Left lobe of liver (tissue), 2 donors: ENCODE measurements around the gene YY1AP1. TPM values are rescaled to one million over a fixed set of nuclear protein-coding genes. Genes with fewer than 3 reads are reported as not detected.
"Not testable (repeated sequence)": the region's sequence is repeated elsewhere in the genome, so short reads cannot be mapped to it uniquely, and the experiment has no call there.

Source experiments
- ATAC-seq: fragments of 200-7000 bp; cut with Tn5 transposase; one replicate; pipeline ENCODE4 v1.9.1; 2020; ENCODE audit warnings: mild to moderate bottlenecking, moderate library complexity
- DNase-seq: peaks from one replicate; pipeline ENCODE4 v3.0.0-alpha.2; 2020; ENCODE audit warnings: low spot score
- total RNA-seq: library from RNA; stranded (reverse); gene quantifications from one replicate; pipeline ENCODE4 v1.2.1, GENCODE V29; 2021
- donor health status: DM: no; HTN: no; CAD: no; lungs with moderate emphysema.
- donor health status: DM: no; HTN: yes; CAD: no.

The YY1AP1 gene
- total RNA-seq, 1 donor from 2014 or later, result 20.4 TPM

- no peak for ATAC-seq
Measured at GRCh38 chr1:155697046-155697445, 8.5 kb upstream of the YY1AP1 start.

GRCh38 chr1:155696524-155696923 is 8.0 kb upstream of the YY1AP1 start:
- DNase-seq (no peak), ATAC-seq (no peak)

More at GRCh38 chr1:155697046-155697445, 8.5 kb upstream of the YY1AP1 start:
- DNase-seq, result no peak

GRCh38 chr1:155695608-155696007 is 7.0 kb upstream of the YY1AP1 start:
- DNase-seq, result no peak
- no peak for ATAC-seq

GRCh38 chr1:155695072-155695471 is 6.5 kb upstream of the YY1AP1 start:
- no peak for DNase-seq
- ATAC-seq, result peak; percentile 74

GRCh38 chr1:155694167-155694566 is 5.6 kb upstream of the YY1AP1 start:
- ATAC-seq, result no peak

GRCh38 chr1:155691992-155692528 is 3.5 kb upstream of the YY1AP1 start:
- no peak for ATAC-seq
- no peak for DNase-seq

More at GRCh38 chr1:155694167-155694566, 5.6 kb upstream of the YY1AP1 start:
- no peak for DNase-seq

- not testable (repeated sequence) for DNase-seq
- ATAC-seq, result peak; percentile 3
Measured at GRCh38 chr1:155689081-155689607, 570 bp upstream of the YY1AP1 start, which contains the start of gene DAP3. DAP3 (plus strand) TSS chr1:155689091; CDS start chr1:155709780, 20,689 bp downstream.

- not testable (repeated sequence) for DNase-seq
Measured at GRCh38 chr1:155687705-155688323, 760 bp downstream of the YY1AP1 start.

GRCh38 chr1:155681776-155682175 is 6.8 kb downstream of the YY1AP1 start:
- DNase-seq (no peak), ATAC-seq (no peak)

More at GRCh38 chr1:155687705-155688323, 760 bp downstream of the YY1AP1 start:
- peak; percentile 49 for ATAC-seq

- no peak for DNase-seq
- ATAC-seq, result no peak
Measured at GRCh38 chr1:155680531-155680930, 8.0 kb downstream of the YY1AP1 start.

GRCh38 chr1:155678992-155679391 is 9.6 kb downstream of the YY1AP1 start:
- DNase-seq, ATAC-seq: not testable (repeated sequence)

- DNase-seq (no peak), ATAC-seq (no peak)
Measured at GRCh38 chr1:155678027-155678426, 10.5 kb downstream of the YY1AP1 start.

- ATAC-seq, result no peak
- DNase-seq, result no peak
Measured at GRCh38 chr1:155673003-155673402, 15.6 kb downstream of the YY1AP1 start.

GRCh38 chr1:155671750-155672149 is 16.8 kb downstream of the YY1AP1 start:
- ATAC-seq (no peak), DNase-seq (no peak)

GRCh38 chr1:155669233-155670162 is 19.1 kb downstream of the YY1AP1 start:
- no peak for DNase-seq
- ATAC-seq, result no peak

- ATAC-seq, DNase-seq: not testable (repeated sequence)
Measured at GRCh38 chr1:155661239-155661638, 27.3 kb downstream of the YY1AP1 start.

- DNase-seq (no peak), ATAC-seq (no peak)
Measured at GRCh38 chr1:155657463-155657862, 31.1 kb downstream of the YY1AP1 start.

- no peak for DNase-seq
- no peak for ATAC-seq
Measured at GRCh38 chr1:155652951-155653350, 35.6 kb downstream of the YY1AP1 start.

GRCh38 chr1:155651861-155652661 is 36.5 kb downstream of the YY1AP1 start:
- DNase-seq (no peak), ATAC-seq (no peak)

- ATAC-seq, result no peak
- no peak for DNase-seq
Measured at GRCh38 chr1:155650231-155650757, 38.3 kb downstream of the YY1AP1 start.
